Measurements from ENCODE around the gene KREMEN2. TPM values are rescaled to one million over a fixed set of nuclear protein-coding genes. Genes with fewer than 3 reads are reported as not detected.

The KREMEN2 gene, protein sequence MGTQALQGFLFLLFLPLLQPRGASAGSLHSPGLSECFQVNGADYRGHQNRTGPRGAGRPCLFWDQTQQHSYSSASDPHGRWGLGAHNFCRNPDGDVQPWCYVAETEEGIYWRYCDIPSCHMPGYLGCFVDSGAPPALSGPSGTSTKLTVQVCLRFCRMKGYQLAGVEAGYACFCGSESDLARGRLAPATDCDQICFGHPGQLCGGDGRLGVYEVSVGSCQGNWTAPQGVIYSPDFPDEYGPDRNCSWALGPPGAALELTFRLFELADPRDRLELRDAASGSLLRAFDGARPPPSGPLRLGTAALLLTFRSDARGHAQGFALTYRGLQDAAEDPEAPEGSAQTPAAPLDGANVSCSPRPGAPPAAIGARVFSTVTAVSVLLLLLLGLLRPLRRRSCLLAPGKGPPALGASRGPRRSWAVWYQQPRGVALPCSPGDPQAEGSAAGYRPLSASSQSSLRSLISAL
- 1.6 TPM for total RNA-seq

DNA sequence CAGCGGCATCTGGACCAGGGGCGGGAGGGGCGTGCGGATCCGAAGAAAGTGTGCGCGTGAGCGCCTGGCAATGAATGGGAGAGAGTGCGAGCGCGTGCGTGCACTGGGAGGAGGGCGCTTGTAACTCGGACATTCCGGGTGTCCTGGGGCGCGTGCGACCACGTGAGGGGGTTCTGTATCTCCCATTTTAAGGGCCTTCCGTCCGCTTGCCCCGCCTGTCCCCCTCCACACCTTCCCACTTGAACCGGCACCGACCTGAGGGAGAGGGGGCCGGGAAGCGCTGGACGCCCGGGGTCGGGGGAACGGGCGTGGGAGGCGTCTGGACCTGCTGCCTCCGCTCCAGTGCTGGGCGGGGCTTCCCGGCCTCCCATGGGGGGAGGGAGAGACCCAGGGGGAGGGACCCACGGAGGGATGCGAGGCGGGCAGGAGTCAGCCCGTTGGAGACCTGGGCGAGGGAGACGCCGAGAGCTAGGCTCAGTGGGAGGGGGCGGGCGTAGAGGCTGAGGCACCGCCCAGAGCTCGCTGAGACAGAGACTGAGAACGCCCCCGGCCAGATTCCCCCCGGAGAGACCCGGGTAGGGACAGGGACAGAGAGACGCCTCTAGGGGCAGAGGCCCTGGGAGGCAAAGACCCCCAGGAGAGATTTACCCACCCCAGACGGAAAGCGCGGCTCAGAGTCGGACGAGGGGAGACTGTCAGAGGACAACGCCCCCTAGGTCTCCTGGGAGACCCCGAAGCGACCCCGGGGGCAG lies at the start of gene KREMEN2:
TSS of gene KREMEN2 (plus strand) at position 553 of the 752 bp plus-strand sequence. CDS start 246 bp downstream, outside the sequence.
- Histone ChIP-seq H3K27ac (ENCODE audit: low read depth, low read length) (no peak within 1 kb of the TSS), H3K9ac (ENCODE audit: low read depth in 1 of 3, low read length in 3 of 3) (no peak within 1 kb of the TSS), H3K9me3 (ENCODE audit: control insufficient read depth in 3 of 3, low read length in 3 of 3) (no peaks in the 10 kb centered on the region), H3K36me3 (ENCODE audit: control insufficient read depth in 3 of 3, insufficient read depth in 3 of 3, low read length in 3 of 3) (no peaks in the 10 kb centered on the region), H3K27me3 (ENCODE audit: control insufficient read depth in 3 of 3, insufficient read depth in 3 of 3, low read length in 3 of 3) (peaks cover 66 to 81% (median 77%) of the 10 kb centered on the region in 3 donors), H3K4me3 (ENCODE audit: low read length in 3 of 3) (peak within 1 kb of the TSS in 2 of 3 donors; percentile 29 to 32), H3K4me1 (ENCODE audit: control insufficient read depth in 3 of 3, insufficient read depth in 3 of 3, low read length in 3 of 3) (peaks cover 20 to 21% (median 21%) of the 10 kb centered on the region in 3 donors)

DNA sequence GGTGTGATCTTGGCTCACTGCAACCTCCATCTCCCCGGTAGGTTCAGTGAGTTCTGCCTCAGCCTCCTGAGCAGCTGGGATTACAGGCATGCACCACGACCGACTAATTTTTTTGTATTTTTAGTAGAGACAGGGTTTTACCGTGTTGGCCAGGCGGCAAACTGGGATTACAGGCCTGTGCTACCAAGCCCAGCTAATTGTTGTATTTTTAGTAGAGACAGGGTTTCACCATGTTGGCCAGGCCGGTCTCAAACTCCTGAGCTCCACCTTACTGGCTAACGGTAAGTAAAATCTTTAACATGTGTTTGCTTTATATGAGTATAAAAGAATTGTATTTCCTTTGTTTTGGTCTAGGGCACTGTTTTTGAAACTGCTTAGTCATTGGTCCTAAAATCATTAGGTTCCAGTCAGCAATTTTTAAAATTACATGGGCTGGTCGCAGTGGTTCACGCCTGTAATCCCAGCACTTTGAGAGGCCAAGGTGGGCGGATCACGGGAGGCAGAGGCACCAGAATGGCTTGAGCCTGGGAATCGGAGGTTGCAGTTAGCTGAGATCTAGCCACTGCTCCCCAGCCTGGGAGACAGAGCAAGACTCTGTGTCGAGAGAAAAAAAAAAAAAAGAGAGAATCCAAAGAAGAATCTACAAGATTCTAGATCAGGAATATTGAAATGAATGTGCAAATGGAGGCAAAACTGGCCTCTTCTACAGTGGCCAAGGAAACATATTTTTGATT lies 48.7 kb upstream of the KREMEN2 start:
- peaks cover 9% of the 10 kb centered on the region in 3 donors for H3K36me3 ChIP-seq (ENCODE audit: control insufficient read depth in 3 of 3, insufficient read depth in 3 of 3, low read length in 3 of 3)
- peak overlapping the region; percentile 65 for H3K27ac ChIP-seq (ENCODE audit: low read depth, low read length)
- no peaks in the 10 kb centered on the region for H3K9me3 ChIP-seq (ENCODE audit: control insufficient read depth in 3 of 3, low read length in 3 of 3)
- H3K27me3 ChIP-seq (ENCODE audit: control insufficient read depth in 3 of 3, insufficient read depth in 3 of 3, low read length in 3 of 3) = no peaks in the 10 kb centered on the region
- no peak overlapping the region for H3K4me3 ChIP-seq (ENCODE audit: low read length in 3 of 3)
- H3K4me1 ChIP-seq (ENCODE audit: control insufficient read depth in 3 of 3, insufficient read depth in 3 of 3, low read length in 3 of 3) = peaks cover 22 to 33% (median 28%) of the 10 kb centered on the region in 3 donors
- H3K9ac ChIP-seq (ENCODE audit: low read depth in 1 of 3, low read length in 3 of 3) = peak overlapping the region in 2 of 3 donors; percentile 45 to 62

DNA sequence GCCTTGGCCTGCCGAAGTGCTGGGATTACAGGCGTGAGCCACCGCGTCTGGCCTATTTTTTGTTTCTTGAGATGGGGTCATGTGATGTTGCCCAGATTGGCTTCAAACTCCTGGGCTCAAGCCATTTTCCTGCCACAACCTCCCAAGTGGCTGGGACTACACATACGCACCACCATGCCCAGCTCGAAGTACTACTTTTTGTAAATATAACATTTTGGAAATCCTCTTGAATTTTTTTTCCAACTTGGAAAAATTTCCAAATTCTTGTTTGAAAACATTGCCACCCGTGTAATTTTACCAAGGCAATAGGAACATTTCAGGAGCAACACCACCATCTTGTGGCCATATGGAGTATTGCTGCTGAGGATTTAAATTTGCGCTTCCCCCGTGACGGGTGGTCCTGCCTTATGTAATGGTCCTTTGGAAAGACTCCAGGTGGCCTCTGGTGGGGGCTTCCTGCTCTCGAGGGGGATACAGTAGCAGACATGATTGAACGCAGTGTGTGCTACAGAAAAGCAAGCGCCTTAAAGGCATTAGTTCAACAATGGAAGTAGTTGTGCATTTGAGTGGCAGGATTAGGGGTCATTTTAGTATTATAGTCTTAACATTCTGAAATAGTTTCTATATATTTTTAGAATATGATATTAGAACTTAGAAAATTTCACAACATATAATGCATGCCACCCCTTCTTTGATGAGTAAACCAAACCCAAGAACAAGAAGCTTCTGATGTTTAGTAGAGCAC lies 44.4 kb upstream of the KREMEN2 start:
- H3K36me3 ChIP-seq (ENCODE audit: control insufficient read depth in 3 of 3, insufficient read depth in 3 of 3, low read length in 3 of 3) = peaks cover 7 to 14% (median 10%) of the 10 kb centered on the region in 3 donors
- H3K27me3 ChIP-seq (ENCODE audit: control insufficient read depth in 3 of 3, insufficient read depth in 3 of 3, low read length in 3 of 3) = no peaks in the 10 kb centered on the region
- H3K27ac ChIP-seq (ENCODE audit: low read depth, low read length) = peak overlapping the region; percentile 56
- peak overlapping the region in 1 of 3 donors; percentile 40 for H3K9ac ChIP-seq (ENCODE audit: low read depth in 1 of 3, low read length in 3 of 3)
- H3K9me3 ChIP-seq (ENCODE audit: control insufficient read depth in 3 of 3, low read length in 3 of 3) = no peaks in the 10 kb centered on the region
- peaks cover 7 to 15% (median 12%) of the 10 kb centered on the region in 3 donors for H3K4me1 ChIP-seq (ENCODE audit: control insufficient read depth in 3 of 3, insufficient read depth in 3 of 3, low read length in 3 of 3)
- no peak overlapping the region for H3K4me3 ChIP-seq (ENCODE audit: low read length in 3 of 3)

DNA sequence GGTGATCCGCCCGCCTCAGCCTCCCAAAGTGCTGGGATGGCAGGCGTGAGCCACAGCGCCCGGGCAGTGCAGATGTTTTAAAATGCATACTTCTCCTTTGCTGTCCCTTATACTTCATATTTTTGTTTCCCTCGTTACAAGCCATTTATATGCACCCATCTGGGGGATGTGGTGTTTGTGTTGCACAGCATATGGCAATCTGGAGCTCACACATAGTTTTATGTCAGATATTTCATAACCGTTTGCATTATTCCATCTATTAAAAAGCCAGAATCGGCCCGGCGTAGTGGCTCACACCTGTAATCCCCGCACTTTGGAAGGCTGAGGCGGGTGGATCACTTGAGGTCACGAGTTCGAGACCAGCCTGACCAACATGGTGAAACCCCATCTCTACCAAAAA lies 40.6 kb upstream of the KREMEN2 start:
- Histone ChIP-seq H3K4me1 (ENCODE audit: control insufficient read depth in 3 of 3, insufficient read depth in 3 of 3, low read length in 3 of 3) (peaks cover 9 to 13% (median 10%) of the 10 kb centered on the region in 3 donors), H3K27me3 (ENCODE audit: control insufficient read depth in 3 of 3, insufficient read depth in 3 of 3, low read length in 3 of 3) (no peaks in the 10 kb centered on the region), H3K9me3 (ENCODE audit: control insufficient read depth in 3 of 3, low read length in 3 of 3) (no peaks in the 10 kb centered on the region), H3K4me3 (ENCODE audit: low read length in 3 of 3) (no peak overlapping the region), H3K36me3 (ENCODE audit: control insufficient read depth in 3 of 3, insufficient read depth in 3 of 3, low read length in 3 of 3) (peaks cover 3 to 10% (median 8%) of the 10 kb centered on the region in 3 donors), H3K27ac (ENCODE audit: low read depth, low read length) (no peak overlapping the region), H3K9ac (ENCODE audit: low read depth in 1 of 3, low read length in 3 of 3) (no peak overlapping the region)

DNA sequence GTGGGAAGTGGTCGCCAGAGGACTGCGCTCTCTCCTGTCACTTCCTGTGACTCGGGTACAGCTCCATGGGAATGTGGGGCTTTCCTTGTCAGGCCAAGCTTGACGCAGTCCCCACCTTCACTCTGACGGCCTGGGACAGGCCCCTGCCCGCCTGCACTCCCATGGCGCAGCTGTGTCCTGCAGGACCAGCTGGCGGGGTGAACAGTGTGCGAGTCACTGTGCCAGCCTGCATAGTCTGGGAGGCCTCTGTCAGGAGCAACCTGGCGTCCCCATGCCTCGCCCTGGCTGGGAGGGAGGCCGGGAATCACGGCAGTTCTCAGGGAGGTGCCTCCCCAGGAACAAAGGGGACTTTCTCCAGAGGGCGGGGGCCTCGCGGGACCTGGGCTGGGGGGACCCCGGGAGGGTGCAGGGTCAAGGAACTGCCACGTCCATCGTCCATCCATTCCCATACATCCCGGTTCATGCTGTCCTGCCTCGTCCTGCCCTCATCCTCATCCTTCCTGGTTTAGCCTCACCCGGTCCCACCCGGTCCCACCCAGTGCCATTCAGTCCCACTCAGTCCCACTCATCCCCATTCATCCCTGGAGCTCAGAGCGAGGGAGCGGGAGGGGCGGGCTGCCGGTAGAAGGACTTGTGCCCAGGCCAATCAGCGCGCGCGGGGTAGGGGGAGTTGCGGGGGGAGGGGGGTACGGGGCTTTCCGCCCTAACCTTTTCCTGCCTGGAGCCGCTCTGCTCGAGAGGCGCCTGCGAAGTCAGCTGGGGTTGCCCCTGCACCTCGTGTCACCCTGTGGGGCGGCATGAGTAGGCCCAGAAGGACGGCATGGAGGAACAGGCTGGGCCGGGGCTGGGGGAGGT lies 38.9 kb upstream of the KREMEN2 start:
- Histone ChIP-seq H3K27ac (ENCODE audit: low read depth, low read length) (no peak overlapping the region), H3K27me3 (ENCODE audit: control insufficient read depth in 3 of 3, insufficient read depth in 3 of 3, low read length in 3 of 3) (no peaks in the 10 kb centered on the region), H3K9me3 (ENCODE audit: control insufficient read depth in 3 of 3, low read length in 3 of 3) (no peaks in the 10 kb centered on the region), H3K36me3 (ENCODE audit: control insufficient read depth in 3 of 3, insufficient read depth in 3 of 3, low read length in 3 of 3) (peaks cover 8 to 16% (median 15%) of the 10 kb centered on the region in 3 donors), H3K4me3 (ENCODE audit: low read length in 3 of 3) (no peak overlapping the region), H3K9ac (ENCODE audit: low read depth in 1 of 3, low read length in 3 of 3) (no peak overlapping the region), H3K4me1 (ENCODE audit: control insufficient read depth in 3 of 3, insufficient read depth in 3 of 3, low read length in 3 of 3) (peaks cover 7 to 9% (median 8%) of the 10 kb centered on the region in 3 donors)

DNA sequence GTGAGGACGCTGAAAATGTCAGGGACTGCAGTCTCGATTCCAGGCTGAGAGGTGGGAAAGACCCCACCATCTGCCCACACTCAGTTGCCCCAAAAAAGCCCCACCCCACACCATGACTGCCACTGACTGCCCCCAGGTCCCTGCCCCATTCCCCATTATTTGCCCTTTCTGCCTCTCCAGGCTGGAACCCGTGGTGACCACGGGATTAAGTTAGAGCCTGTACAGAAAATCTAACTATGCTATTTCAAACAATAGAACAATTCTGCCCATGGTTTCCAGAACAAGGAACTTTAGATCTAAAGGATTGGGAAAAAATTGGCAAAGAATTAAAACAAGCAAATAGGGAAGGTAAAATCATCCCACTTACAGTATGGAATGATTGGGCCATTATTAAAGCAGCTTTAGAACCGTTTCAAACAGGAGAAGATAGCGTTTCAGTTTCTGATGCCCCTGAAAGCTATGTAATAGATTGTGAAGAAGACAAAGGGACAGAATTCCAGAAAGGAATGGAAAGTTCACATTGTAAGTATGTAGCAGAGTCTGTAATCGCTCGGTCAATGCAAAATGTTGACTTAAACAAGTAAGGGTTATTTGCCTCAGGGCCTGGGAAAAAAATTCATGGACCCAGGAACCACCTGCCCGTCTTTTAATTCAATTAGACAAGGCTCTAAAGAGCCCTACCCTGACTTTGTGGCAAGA lies 38.0 kb upstream of the KREMEN2 start:
- peaks cover 10 to 22% (median 20%) of the 10 kb centered on the region in 3 donors for H3K36me3 ChIP-seq (ENCODE audit: control insufficient read depth in 3 of 3, insufficient read depth in 3 of 3, low read length in 3 of 3)
- H3K9ac ChIP-seq (ENCODE audit: low read depth in 1 of 3, low read length in 3 of 3) = no peak overlapping the region
- no peak overlapping the region for H3K27ac ChIP-seq (ENCODE audit: low read depth, low read length)

DNA sequence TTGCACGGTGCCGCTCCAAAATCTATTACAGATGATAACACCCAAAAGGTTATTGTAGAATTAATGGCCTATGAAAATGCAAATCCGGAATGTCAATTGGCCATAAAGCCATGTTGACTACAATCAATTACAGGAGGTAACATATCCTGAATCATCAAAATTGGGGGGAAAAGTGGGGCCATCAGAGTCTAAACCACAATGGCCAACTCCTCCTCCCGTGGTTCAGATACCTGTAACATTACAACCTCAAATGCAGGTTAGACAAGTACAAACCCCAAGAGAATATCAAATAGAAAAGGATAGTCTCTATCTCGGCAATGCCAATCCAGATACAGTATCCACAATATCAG lies 37.5 kb upstream of the KREMEN2 start:
- Histone ChIP-seq H3K27ac (ENCODE audit: low read depth, low read length) (no peak overlapping the region), H3K4me3 (ENCODE audit: low read length in 3 of 3) (peak overlapping the region; percentile 64 to 72 (median 65)), H3K9me3 (ENCODE audit: control insufficient read depth in 3 of 3, low read length in 3 of 3) (no peaks in the 10 kb centered on the region), H3K9ac (ENCODE audit: low read depth in 1 of 3, low read length in 3 of 3) (peak overlapping the region in 1 of 3 donors; percentile 62), H3K36me3 (ENCODE audit: control insufficient read depth in 3 of 3, insufficient read depth in 3 of 3, low read length in 3 of 3) (peaks cover 10 to 23% (median 22%) of the 10 kb centered on the region in 3 donors), H3K4me1 (ENCODE audit: control insufficient read depth in 3 of 3, insufficient read depth in 3 of 3, low read length in 3 of 3) (peaks cover 7 to 9% (median 8%) of the 10 kb centered on the region in 3 donors), H3K27me3 (ENCODE audit: control insufficient read depth in 3 of 3, insufficient read depth in 3 of 3, low read length in 3 of 3) (no peaks in the 10 kb centered on the region)

More for the DNA sequence above, 38.0 kb upstream of the KREMEN2 start:
- Histone ChIP-seq H3K27me3 (ENCODE audit: control insufficient read depth in 3 of 3, insufficient read depth in 3 of 3, low read length in 3 of 3) (no peaks in the 10 kb centered on the region), H3K4me1 (ENCODE audit: control insufficient read depth in 3 of 3, insufficient read depth in 3 of 3, low read length in 3 of 3) (peaks cover 7 to 9% (median 8%) of the 10 kb centered on the region in 3 donors), H3K9me3 (ENCODE audit: control insufficient read depth in 3 of 3, low read length in 3 of 3) (no peaks in the 10 kb centered on the region), H3K4me3 (ENCODE audit: low read length in 3 of 3) (no peak overlapping the region)

DNA sequence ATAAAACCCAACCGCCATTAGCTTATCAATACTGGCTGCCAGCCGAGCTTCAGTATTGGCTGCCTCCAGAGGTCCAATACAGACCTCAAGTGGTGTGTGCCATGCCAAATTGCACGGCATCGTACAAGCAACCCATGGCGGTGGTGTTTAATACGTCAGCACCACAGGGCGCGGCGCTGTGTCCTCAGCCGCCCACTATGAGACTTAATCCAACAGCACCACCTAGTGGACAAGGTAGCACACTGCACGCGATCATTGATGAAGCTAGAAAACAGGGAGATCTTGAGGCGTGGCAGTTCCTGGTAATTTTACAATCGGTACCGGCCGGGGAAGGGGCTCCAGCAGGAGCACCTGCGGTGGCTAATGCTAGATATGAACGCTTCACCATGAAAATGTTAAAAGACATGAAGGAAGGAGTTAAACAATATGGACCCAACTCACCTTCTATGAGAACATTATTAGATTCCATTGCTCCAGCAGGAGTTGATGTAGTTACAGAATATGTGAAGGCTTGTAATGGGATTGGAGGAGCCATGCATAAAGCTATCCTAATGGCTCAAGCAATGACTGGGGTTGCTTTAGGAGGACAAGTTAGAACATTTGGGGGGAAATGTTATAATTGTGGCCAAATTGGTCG lies 36.9 kb upstream of the KREMEN2 start:
- Histone ChIP-seq H3K4me1 (ENCODE audit: control insufficient read depth in 3 of 3, insufficient read depth in 3 of 3, low read length in 3 of 3) (peaks cover 7 to 9% (median 8%) of the 10 kb centered on the region in 3 donors), H3K27me3 (ENCODE audit: control insufficient read depth in 3 of 3, insufficient read depth in 3 of 3, low read length in 3 of 3) (no peaks in the 10 kb centered on the region), H3K9me3 (ENCODE audit: control insufficient read depth in 3 of 3, low read length in 3 of 3) (no peaks in the 10 kb centered on the region), H3K27ac (ENCODE audit: low read depth, low read length) (no peak overlapping the region), H3K4me3 (ENCODE audit: low read length in 3 of 3) (peak overlapping the region; percentile 64 to 72 (median 65)), H3K9ac (ENCODE audit: low read depth in 1 of 3, low read length in 3 of 3) (peak overlapping the region in 1 of 3 donors; percentile 62), H3K36me3 (ENCODE audit: control insufficient read depth in 3 of 3, insufficient read depth in 3 of 3, low read length in 3 of 3) (peaks cover 10 to 22% (median 21%) of the 10 kb centered on the region in 3 donors)
